Fibroblast of lung (primary cell): ENCODE results near the gene GJB4.

ENCODE experiments used
- EZH2 ChIP-seq: IDR thresholded peaks from 2 replicates; pipeline ENCODE4 v1.5.1; 2012; ENCODE audit warnings: low read length, control low read depth, mild to moderate bottlenecking; ENCODE audit errors: missing control alignments
- TF ChIP-seq, protein P1 (sequence below), 2 donors: IDR thresholded peaks in 1 of 2; conservative IDR thresholded peaks in 1 of 2; 1 replicate in 1 of 2; 2 replicates in 1 of 2; pipeline ENCODE4 v1.5.1; 2011 to 2012; ENCODE audit warnings: low read length in 2 of 2, control low read depth in 1 of 2, inconsistent platforms in 1 of 2, low read depth in 1 of 2, mild to moderate bottlenecking in 1 of 2

DNA sequence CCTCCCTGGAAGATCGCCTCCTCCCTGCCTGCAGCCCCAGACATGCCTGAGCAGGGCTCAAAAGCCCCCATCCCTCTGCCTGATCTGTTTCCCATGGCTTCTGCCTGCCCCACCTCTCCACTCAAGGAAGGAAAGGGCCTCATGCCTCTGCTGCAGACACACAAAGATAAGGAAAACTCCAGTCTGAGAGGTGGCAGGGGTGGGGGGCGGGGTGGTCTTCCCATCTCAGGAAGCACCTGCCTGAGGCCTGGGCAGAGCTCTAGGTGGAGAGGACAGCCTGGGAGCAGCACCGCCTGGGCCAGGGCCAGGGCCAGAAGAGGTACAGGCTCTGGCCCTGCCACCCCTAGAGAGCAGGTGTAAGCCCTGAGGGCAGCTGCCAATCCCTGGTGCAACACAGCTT, 17.4 kb downstream of the GJB4 start:
- TF ChIP-seq, protein P1, sequence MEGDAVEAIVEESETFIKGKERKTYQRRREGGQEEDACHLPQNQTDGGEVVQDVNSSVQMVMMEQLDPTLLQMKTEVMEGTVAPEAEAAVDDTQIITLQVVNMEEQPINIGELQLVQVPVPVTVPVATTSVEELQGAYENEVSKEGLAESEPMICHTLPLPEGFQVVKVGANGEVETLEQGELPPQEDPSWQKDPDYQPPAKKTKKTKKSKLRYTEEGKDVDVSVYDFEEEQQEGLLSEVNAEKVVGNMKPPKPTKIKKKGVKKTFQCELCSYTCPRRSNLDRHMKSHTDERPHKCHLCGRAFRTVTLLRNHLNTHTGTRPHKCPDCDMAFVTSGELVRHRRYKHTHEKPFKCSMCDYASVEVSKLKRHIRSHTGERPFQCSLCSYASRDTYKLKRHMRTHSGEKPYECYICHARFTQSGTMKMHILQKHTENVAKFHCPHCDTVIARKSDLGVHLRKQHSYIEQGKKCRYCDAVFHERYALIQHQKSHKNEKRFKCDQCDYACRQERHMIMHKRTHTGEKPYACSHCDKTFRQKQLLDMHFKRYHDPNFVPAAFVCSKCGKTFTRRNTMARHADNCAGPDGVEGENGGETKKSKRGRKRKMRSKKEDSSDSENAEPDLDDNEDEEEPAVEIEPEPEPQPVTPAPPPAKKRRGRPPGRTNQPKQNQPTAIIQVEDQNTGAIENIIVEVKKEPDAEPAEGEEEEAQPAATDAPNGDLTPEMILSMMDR (conservative IDR thresholded peaks at IDR 0.05 in 1 of 2, IDR thresholded peaks at IDR 0.05 in 1 of 2; ENCODE audit: low read depth in 1 of 2, low read length in 2 of 2), result no peak
- TF ChIP-seq EZH2, result no peak
